ENCODE results near the gene ACTR2.
"Not testable (repeated sequence)": the region's sequence is repeated elsewhere in the genome, so short reads cannot be mapped to it uniquely, and the experiment has no call there.

ACTR2 gene

GRCh38 chr2:65227456-65228262 lies at the start of gene ACTR2:
Gene ACTR2 (plus strand): TSS chr2:65227831. CDS start chr2:65227910, 79 bp downstream.
- DNase-seq (ENCODE audit: low read depth in 2 of 3, low spot score in 2 of 3), result peak; percentile 79 to 89 (median 80)

DNA sequence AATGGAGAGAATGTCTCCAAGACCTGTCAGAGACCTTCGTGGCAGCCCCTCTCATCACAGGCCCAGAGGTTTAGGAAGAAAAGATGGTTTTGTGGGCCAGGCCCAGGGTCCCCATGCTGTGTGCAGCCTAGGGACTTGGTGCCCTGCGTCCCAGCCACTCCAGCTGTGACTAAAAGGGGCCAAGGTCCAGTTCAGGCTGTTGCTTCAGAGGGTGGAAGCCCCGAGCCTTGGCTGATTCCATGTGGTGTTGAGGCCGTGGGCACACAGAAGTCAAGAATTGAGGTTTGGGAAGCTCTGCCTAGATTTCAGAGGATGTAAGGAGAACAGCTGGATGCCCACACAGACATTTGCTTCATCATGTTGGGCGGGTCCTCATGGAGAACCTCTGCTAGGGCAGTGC lies 45.1 kb upstream of the ACTR2 start:
- no peak for DNase-seq (ENCODE audit: low read depth in 2 of 3, low spot score in 2 of 3)

DNA sequence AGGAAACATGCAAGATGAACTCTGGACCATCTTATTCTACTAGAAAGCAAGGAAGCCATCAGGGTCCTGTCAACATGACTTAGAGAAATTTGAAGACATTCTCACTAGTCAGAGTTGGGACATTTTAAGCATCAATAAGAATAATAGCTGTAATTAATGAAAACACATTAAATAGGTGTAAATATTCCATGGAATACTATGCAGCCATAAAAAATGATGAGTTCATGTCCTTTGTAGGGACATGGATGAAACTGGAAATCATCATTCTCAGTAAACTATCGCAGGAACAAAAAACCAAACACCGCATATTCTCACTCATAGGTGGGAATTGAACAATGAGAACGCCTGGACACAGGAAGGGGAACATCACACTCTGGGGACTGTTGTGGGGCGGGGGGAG lies 44.2 kb upstream of the ACTR2 start:
- DNase-seq (ENCODE audit: low read depth in 2 of 3, low spot score in 2 of 3), result not testable (repeated sequence)

GRCh38 chr2:65185012-65185411 lies 42.6 kb upstream of the ACTR2 start:
- DNase-seq (ENCODE audit: low read depth in 2 of 3, low spot score in 2 of 3), result no peak

- DNase-seq (ENCODE audit: low read depth in 2 of 3, low spot score in 2 of 3), result no peak
Observed at GRCh38 chr2:65186093-65186868, 41.4 kb upstream of the ACTR2 start.

DNA sequence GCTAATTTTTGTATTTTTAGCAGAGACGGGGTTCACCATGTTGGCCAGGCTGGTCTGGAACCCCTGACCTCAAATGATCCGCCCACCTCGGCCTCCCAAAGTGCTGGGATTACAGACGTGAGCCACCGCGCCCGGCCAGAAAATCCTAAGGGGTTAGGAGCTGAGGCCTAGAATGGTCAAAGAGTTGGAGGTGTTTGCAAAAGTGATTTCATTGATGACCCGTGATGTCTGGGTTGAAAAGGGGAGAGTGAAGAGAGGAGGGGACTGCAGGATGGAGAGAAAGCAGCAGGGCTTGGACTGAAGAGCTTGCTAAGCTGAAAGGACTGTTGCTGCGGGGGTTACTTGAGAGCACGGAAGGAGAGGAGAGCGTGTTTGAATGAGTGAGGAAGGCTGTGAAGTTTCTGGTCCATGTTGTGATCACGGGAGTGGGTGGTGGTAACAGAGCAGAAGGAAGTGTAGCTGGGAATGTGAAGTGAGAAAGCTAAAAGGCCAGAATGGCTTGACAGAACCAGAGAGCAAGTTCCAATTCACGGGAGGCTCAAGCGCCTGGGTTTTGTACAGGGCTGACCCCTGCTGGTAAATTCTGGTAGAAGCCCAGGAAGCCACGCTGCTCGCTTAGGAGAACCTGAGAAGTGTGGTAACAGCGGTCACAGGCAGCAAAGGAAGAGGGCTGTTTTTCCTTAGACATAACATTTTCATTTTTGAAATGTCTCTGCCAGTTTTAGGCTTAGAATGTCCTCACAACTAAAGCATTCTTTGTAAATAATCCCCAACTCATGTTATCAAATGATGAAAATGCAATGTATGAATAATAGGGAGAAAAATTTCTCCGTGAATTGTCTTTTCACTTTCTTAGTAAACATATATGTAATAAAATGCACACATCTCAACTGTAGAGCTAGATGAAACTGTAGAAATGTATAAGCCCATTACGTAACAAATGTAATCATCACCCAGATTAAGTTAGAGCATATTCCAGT lies 40.5 kb upstream of the ACTR2 start:
- peak; percentile 23 to 33 (median 29) for DNase-seq (ENCODE audit: low read depth in 2 of 3, low spot score in 2 of 3)

DNA sequence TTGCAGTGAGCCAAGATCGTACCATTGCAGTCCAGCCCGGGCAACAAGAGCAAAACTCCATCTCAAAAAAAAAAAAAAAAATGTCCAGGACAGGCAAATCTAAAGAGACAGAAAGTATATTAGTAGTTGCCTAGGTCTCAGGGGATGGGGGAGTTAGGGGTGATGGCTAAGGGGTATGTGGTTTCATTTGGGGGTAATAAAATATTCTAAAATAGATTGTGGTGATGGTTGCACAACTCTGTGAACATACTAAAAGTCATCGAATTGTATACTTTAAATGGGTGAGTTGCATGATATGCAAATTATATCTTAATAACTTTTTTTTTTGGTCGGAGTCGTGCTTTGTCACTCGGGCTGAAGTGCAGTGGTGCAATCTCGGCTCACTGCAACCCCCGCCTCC lies 34.2 kb upstream of the ACTR2 start:
- DNase-seq (ENCODE audit: low read depth in 2 of 3, low spot score in 2 of 3), result no peak

DNA sequence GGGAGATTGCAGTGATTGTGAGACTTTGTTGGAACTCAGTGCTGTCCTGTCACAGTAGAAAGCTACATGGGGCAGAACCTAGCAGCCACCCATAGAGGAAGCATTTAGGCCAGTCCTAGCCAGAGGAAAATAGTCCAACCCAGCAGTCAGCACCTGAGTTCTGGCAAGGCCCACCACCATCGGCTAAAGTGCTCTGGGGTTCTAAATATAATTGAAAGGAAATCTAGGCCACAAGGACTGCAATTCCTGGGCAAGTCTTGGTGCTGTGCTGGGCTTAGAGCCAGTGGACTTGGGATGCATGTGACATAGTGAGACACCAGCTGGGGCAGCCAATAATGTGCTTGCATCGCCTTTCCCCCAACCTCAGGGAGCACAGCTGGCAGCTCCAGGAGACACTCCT lies 28.9 kb upstream of the ACTR2 start:
- no peak for DNase-seq (ENCODE audit: low read depth in 2 of 3, low spot score in 2 of 3)

- no peak for DNase-seq (ENCODE audit: low read depth in 2 of 3, low spot score in 2 of 3)
Observed at GRCh38 chr2:65199166-65199565, 28.5 kb upstream of the ACTR2 start.

DNA sequence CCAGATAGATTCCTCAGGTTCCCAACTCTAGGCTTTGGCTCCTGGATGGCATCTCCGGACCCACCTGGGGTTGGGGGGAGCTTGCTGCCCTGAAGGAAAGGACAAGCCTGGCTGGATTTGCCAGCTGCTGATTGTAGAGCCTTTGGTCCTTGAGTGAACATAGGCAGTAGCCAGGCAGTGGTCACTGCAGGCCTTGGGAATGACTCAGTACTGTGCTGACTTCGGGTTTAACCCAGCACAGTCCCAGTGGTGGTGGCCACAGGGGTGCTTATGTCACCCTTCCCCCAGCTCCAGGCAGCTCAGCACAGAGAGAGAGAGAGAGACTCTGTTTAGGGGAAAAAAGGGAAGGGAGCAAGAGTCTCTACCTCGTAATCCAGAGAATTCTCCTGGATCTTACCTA lies 27.7 kb upstream of the ACTR2 start:
- no peak for DNase-seq (ENCODE audit: low read depth in 2 of 3, low spot score in 2 of 3)

GRCh38 chr2:65204461-65205210 lies 23.0 kb upstream of the ACTR2 start:
- no peak for DNase-seq (ENCODE audit: low read depth in 2 of 3, low spot score in 2 of 3)

GRCh38 chr2:65212115-65212514 lies 15.5 kb upstream of the ACTR2 start:
- DNase-seq (ENCODE audit: low read depth in 2 of 3, low spot score in 2 of 3), result no peak

DNA sequence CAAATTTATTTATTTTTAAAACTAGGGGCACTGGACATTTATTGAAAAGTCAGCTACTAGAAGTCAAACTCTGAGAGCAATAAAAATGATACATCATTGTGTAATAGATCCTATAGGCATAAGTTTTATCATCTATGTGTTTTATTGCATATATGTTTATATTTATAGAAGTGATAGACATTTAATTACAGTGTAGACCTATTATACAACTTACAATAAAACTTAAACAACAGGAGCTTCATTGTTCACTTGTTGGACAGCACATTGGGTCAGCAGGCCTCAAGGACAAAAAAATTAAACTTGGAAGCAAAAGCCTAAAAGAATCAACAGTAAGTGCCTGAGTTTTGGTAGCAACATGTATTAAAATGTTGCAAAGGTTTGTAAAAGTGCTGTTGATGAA lies 15.0 kb upstream of the ACTR2 start:
- no peak for DNase-seq (ENCODE audit: low read depth in 2 of 3, low spot score in 2 of 3)

DNA sequence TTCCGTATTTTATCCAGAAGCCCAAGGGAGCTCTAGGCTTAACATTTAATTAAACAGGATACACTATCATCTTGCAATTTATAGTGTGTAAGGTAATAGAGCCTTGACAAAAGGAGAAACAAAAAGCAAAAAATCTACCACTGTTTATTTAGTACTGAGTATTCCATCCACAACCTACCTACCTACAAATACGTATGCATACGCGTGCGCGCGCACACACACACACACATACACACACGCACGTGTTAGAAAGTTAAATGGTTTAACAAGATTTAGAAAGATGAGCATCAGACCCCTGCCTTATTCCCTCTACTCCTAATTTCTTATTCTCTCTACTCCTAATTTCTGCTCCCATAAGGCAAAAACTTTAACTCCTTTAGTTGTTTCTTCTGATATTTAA lies 14.6 kb upstream of the ACTR2 start:
- DNase-seq (ENCODE audit: low read depth in 2 of 3, low spot score in 2 of 3), result no peak

GRCh38 chr2:65214361-65214760 lies 13.3 kb upstream of the ACTR2 start:
- no peak for DNase-seq (ENCODE audit: low read depth in 2 of 3, low spot score in 2 of 3)

DNA sequence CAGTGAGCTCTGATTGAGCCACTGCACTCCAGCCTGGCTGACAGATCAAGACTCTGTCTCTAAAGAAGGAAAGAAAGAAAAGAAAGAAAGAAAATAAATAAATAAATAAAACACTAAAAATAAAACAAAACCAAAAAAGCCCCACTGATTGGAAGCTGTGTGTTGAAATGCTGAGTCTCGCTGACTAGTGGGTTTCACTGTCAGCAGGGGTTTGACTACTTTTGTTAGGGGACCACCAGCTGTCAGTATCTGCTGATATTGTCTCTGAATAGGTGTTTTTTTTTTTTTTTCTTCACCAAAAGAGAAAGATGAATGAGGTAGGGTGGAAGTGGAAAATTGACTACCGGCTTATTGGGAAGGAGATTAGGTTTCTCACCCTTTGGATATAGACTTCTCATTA lies 12.8 kb upstream of the ACTR2 start:
- no peak for DNase-seq (ENCODE audit: low read depth in 2 of 3, low spot score in 2 of 3)

GRCh38 chr2:65215946-65216345 lies 11.7 kb upstream of the ACTR2 start:
- no peak for DNase-seq (ENCODE audit: low read depth in 2 of 3, low spot score in 2 of 3)

- no peak for DNase-seq (ENCODE audit: low read depth in 2 of 3, low spot score in 2 of 3)
Observed at GRCh38 chr2:65220432-65221131, 7.0 kb upstream of the ACTR2 start.

GRCh38 chr2:65221275-65221674 lies 6.4 kb upstream of the ACTR2 start:
- not testable (repeated sequence) for DNase-seq (ENCODE audit: low read depth in 2 of 3, low spot score in 2 of 3)

DNA sequence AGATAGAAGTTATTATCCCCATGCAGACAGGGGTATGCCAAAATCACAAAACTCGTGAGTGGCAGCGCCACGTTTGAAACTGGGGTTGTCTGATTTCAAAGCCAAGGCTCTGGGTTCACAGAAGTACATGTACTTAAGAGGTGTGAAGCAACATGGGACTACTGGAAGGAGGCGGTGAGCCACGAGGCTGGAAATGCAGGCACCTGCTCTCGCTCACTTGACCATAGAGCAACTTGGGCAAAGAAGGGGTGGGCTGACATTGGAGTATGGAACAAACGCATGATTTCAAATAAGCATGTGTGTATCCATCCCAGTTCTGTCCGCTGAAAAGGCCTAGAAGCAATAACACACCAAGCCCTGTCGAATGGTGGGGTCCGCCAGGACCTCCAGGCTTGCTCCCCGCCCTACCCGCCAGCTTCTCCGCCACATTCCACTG lies 593 bp upstream of the ACTR2 start:
- no peak for DNase-seq (ENCODE audit: low read depth in 2 of 3, low spot score in 2 of 3)
